Measurements from ENCODE around the gene ADAM12. TPM values are rescaled to one million over a fixed set of nuclear protein-coding genes. Genes with fewer than 3 reads are reported as not detected.
A peak's percentile ranks its signal among the peaks of the same experiment; 100 is the strongest.

Gene ADAM12
- polyA plus RNA-seq, 3 donors: 0.05 TPM; not detected in 2

DNA sequence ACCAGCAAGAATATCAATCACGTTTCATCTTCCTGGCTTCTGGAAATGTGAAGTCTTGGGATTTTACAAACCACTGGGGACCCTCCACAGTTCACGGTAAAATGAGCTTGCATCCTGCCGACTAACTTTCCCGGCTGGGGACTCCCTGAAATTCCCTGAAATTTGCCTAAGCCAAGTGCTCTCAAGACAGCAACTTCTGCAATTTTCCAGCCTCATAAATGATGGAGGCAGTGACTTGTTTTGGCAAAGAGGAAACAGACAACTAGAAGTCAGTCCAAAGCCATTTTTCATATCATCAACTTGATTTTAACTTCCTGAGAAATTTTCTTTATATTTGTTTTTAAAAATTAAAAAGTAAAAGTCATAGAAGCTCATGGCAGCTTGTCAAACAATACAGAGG, 279.6 kb downstream of the ADAM12 start:
- Histone ChIP-seq H3K79me2 (ENCODE audit: insufficient read depth, low read length) (no peaks in the 10 kb centered on the region), H3K9ac (ENCODE audit: insufficient read depth, low read length, poor library complexity, severe bottlenecking) (no peak overlapping the region), H3K36me3 (replicated peaks in 1 of 2; ENCODE audit: control insufficient read depth in 1 of 2, insufficient read depth in 2 of 2, low read length in 2 of 2) (no peaks in the 10 kb centered on the region), H3K4me3 (replicated peaks in 1 of 3; ENCODE audit: low read depth in 2 of 3, low read length in 3 of 3) (no peak overlapping the region), H3K27me3 (ENCODE audit: control insufficient read depth in 2 of 2, insufficient read depth in 2 of 2, low read length in 2 of 2) (no peaks in the 10 kb centered on the region), H3K27ac (ENCODE audit: low read depth in 1 of 2, low read length in 2 of 2) (no peak overlapping the region), H4K20me1 (ENCODE audit: insufficient read depth, low read length) (no peaks in the 10 kb centered on the region), H3K9me3 (replicated peaks in 1 of 2; ENCODE audit: control insufficient read depth in 1 of 2, insufficient read depth in 1 of 2, low read length in 2 of 2) (no peaks in the 10 kb centered on the region), H3K4me1 (ENCODE audit: control insufficient read depth in 1 of 2, insufficient read depth in 2 of 2, low read length in 2 of 2) (peaks cover 27 to 29% of the 10 kb centered on the region in 2 donors), H3K4me2 (replicated peaks; ENCODE audit: extremely low read depth, low read length, poor library complexity, severe bottlenecking) (no peak overlapping the region), H2AFZ (ENCODE audit: insufficient read depth, low read depth, low read length, poor library complexity, severe bottlenecking) (no peak overlapping the region)
- H3K4me3 Mint-ChIP-seq: no peak overlapping the region
- no peaks in the 10 kb centered on the region for H3K36me3 Mint-ChIP-seq
- TF ChIP-seq, protein P1, sequence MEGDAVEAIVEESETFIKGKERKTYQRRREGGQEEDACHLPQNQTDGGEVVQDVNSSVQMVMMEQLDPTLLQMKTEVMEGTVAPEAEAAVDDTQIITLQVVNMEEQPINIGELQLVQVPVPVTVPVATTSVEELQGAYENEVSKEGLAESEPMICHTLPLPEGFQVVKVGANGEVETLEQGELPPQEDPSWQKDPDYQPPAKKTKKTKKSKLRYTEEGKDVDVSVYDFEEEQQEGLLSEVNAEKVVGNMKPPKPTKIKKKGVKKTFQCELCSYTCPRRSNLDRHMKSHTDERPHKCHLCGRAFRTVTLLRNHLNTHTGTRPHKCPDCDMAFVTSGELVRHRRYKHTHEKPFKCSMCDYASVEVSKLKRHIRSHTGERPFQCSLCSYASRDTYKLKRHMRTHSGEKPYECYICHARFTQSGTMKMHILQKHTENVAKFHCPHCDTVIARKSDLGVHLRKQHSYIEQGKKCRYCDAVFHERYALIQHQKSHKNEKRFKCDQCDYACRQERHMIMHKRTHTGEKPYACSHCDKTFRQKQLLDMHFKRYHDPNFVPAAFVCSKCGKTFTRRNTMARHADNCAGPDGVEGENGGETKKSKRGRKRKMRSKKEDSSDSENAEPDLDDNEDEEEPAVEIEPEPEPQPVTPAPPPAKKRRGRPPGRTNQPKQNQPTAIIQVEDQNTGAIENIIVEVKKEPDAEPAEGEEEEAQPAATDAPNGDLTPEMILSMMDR (IDR thresholded peaks at IDR 0.05): no peak
- no peak for DNase-seq
- intact Hi-C loops (cut with micrococcal nuclease): no loop called here
- no peak overlapping the region for H3K27ac Mint-ChIP-seq
- H3K4me1 Mint-ChIP-seq: peaks cover 35% of the 10 kb centered on the region
- H3K27me3 Mint-ChIP-seq (ENCODE audit: low read depth in 3 of 3): peaks cover 1 to 2% (median 2%) of the 10 kb centered on the region in 3 donors
- WGBS (ENCODE audit: insufficient coverage): 100% methylated on average over 2 of the region's 4 CpGs
- H3K9me3 Mint-ChIP-seq: peaks cover 0 to 2% (median 0%) of the 10 kb centered on the region in 7 donors

DNA sequence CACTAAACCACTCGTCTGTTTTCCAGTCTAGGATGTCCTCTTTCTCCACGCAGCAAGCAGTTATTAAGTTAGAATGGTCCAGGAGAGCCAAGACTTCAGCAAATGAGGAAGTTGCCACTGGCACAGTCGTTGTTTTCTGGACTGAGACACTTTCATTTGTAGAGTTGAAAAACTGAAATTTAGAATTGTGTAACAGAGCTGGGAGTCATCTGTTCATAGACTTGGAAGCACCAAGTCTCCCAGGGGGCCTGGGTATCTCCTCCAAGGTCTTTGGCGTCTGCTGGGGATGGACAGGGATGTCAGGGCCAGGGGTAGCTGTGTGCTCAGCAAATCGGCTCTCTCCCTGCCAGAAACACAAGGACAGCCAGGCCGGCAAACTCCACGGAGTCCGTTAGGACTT, 283.5 kb downstream of the ADAM12 start:
- H3K4me1 ChIP-seq (ENCODE audit: control insufficient read depth in 1 of 2, insufficient read depth in 2 of 2, low read length in 2 of 2): peaks cover 31 to 33% of the 10 kb centered on the region in 2 donors
- peak overlapping the region in 1 of 2 donors; percentile 38 for H3K27ac ChIP-seq (ENCODE audit: low read depth in 1 of 2, low read length in 2 of 2)
- 22% methylated on average over 3 of the region's 8 CpGs for WGBS (ENCODE audit: insufficient coverage)
- no peaks in the 10 kb centered on the region for H3K79me2 ChIP-seq (ENCODE audit: insufficient read depth, low read length)
- H3K36me3 Mint-ChIP-seq: no peaks in the 10 kb centered on the region
- no peaks in the 10 kb centered on the region for H3K36me3 ChIP-seq (replicated peaks in 1 of 2; ENCODE audit: control insufficient read depth in 1 of 2, insufficient read depth in 2 of 2, low read length in 2 of 2)
- no peak overlapping the region for H3K9ac ChIP-seq (ENCODE audit: insufficient read depth, low read length, poor library complexity, severe bottlenecking)
- peak overlapping the region in 5 of 7 donors; percentile 27 to 68 (median 61) for H3K27ac Mint-ChIP-seq
- DNase-seq: peak; percentile 44 to 62 (median 53)
- TF ChIP-seq, protein P1 (IDR thresholded peaks at IDR 0.05): no peak
- intact Hi-C loops (cut with micrococcal nuclease): no loop called here
- peak overlapping the region in 1 of 2 donors; percentile 39 for H3K4me3 Mint-ChIP-seq
- H3K27me3 ChIP-seq (ENCODE audit: control insufficient read depth in 2 of 2, insufficient read depth in 2 of 2, low read length in 2 of 2): no peaks in the 10 kb centered on the region
- H2AFZ ChIP-seq (ENCODE audit: insufficient read depth, low read depth, low read length, poor library complexity, severe bottlenecking): no peak overlapping the region
- H3K4me3 ChIP-seq (replicated peaks in 1 of 3; ENCODE audit: low read depth in 2 of 3, low read length in 3 of 3): peak overlapping the region in 1 of 3 experiments; percentile 18
- peak overlapping the region; percentile 40 for H3K4me2 ChIP-seq (replicated peaks; ENCODE audit: extremely low read depth, low read length, poor library complexity, severe bottlenecking)
- no peaks in the 10 kb centered on the region for H4K20me1 ChIP-seq (ENCODE audit: insufficient read depth, low read length)
- H3K27me3 Mint-ChIP-seq (ENCODE audit: low read depth in 3 of 3): peaks cover 0 to 2% (median 1%) of the 10 kb centered on the region in 3 donors
- H3K9me3 Mint-ChIP-seq: no peaks in the 10 kb centered on the region
- peaks cover 39% of the 10 kb centered on the region for H3K4me1 Mint-ChIP-seq
- no peaks in the 10 kb centered on the region for H3K9me3 ChIP-seq (replicated peaks in 1 of 2; ENCODE audit: control insufficient read depth in 1 of 2, insufficient read depth in 1 of 2, low read length in 2 of 2)
